NCI-H748 (cell line): ENCODE measurements around the gene BTNL9.
"Not testable (repeated sequence)": the region's sequence is repeated elsewhere in the genome, so short reads cannot be mapped to it uniquely, and the experiment has no call there.

Experiments
- DNase-seq: peaks from one replicate; lab custom pipeline; 2025; ENCODE audit not compliant: unreplicated experiment; lab: John Stamatoyannopoulos, UW

The BTNL9 gene

GRCh38 chr5:181060924-181061323 is 20.9 kb downstream of the BTNL9 start:
- no peak for DNase-seq

- no peak for DNase-seq
Observed at GRCh38 chr5:181061645-181062044, 21.6 kb downstream of the BTNL9 start.

- DNase-seq, result no peak
Observed at GRCh38 chr5:181062631-181063030, 22.6 kb downstream of the BTNL9 start.

DNA sequence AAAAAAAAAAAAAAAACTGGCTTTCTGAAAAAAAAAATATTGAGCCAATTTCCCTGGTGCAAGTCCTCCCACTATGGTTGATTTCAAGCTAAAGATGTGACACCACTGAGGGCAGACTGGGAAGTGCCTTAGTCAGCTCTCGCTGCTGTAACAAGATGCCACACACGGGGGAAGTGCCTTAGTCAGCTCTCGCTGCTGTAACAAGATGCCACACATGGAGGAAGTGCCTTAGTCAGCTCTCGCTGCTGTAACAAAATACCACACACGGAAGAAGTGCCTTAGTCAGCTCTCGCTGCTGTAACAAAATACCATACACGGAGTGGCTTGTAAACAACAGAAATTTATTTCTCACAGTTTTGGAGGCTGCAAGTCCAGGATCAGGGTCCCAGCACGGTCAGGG is 23.4 kb downstream of the BTNL9 start:
- no peak for DNase-seq

GRCh38 chr5:181064987-181065386 is 24.9 kb downstream of the BTNL9 start:
- no peak for DNase-seq

GRCh38 chr5:181069767-181070491 is 29.9 kb downstream of the BTNL9 start:
- peak; percentile 70 for DNase-seq

- no peak for DNase-seq
Observed at GRCh38 chr5:181070523-181070922, 30.5 kb downstream of the BTNL9 start.

DNA sequence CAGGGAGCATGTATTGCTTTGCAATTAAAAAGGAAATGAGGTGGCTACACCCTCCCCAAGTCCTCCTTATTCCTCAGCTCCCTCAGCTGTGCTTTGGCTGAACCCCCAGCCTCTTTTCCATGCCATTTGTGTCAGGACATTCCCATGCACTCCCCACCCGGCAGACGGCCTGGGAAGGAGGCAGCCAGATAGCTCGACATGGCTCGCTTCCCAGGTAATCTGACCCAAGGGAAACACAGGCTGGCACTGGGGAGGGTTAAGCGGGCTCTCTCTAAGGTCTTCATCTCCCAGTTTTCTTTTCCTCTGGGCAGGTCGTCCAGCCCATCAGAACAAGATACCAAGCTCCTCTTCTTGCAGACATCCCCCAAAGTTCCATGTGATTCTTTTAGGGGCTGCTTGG is 31.2 kb downstream of the BTNL9 start:
- no peak for DNase-seq

- no peak for DNase-seq
Observed at GRCh38 chr5:181076920-181077319, 36.9 kb downstream of the BTNL9 start.

GRCh38 chr5:181081989-181082388 is 41.9 kb downstream of the BTNL9 start:
- DNase-seq, result no peak

GRCh38 chr5:181084621-181085195 is 44.6 kb downstream of the BTNL9 start:
- no peak for DNase-seq

GRCh38 chr5:181086026-181086883 is 46.2 kb downstream of the BTNL9 start:
- no peak for DNase-seq

GRCh38 chr5:181086884-181087205 is 46.8 kb downstream of the BTNL9 start:
- no peak for DNase-seq

GRCh38 chr5:181087309-181087708 is 47.2 kb downstream of the BTNL9 start:
- DNase-seq, result no peak

DNA sequence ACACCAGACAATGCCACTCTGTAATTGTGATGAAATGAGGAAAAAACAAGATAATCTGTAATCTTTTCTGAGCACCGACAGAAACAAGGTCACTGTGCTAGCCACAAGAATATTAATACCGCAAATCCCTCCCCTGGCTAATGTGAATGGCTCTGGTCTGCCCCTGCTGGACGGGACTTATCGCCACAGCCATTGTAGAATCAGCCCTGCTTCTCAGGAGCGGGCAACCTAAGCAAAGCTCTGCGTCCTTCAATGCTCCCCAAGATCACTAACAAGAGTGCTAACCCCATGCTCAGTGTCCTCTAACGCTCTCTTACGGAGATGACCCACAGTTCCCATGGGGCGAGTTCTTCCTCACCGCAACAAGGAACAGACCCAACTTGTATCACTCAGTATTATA is 48.2 kb downstream of the BTNL9 start:
- peak; percentile 9 for DNase-seq

- no peak for DNase-seq
Observed at GRCh38 chr5:181092428-181092827, 52.4 kb downstream of the BTNL9 start.

DNA sequence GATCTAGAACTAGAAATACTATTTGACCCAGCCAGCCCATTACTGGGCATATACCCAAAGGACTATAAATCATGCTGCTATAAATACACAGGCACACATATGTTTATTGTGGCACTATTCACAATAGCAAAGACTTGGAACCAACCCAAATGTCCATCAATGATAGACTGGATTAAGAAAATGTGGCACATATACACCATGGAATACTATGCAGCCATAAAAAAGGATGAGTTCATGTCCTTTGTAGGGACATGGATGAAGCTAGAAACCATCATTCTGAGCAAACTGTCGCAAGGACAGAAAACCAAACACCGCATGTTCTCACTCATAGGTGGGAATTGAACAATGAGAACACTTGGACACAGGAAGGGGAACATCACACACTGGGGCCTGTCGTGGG is 55.1 kb downstream of the BTNL9 start:
- not testable (repeated sequence) for DNase-seq

- DNase-seq, result not testable (repeated sequence)
Observed at GRCh38 chr5:181096721-181097382, 56.8 kb downstream of the BTNL9 start.

DNA sequence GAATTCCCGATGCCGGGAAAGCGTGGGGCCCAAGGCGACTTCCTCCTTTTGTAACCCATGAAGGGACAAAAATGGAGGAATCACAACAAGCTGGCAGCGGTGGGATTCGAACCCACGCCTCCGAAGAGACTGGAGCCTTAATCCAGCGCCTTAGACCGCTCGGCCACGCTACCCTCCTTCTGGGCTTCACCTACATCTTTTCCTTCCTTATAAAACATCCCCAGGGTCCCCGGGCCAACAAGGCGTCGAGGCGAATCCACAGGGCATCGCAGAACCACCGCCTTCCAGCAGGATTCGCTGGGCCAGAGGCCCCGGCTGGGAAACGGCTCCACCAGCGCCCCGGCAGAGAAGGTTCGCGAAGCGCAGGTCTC is 57.3 kb downstream of the BTNL9 start:
- not testable (repeated sequence) for DNase-seq

GRCh38 chr5:181097759-181098491 is 57.9 kb downstream of the BTNL9 start:
- DNase-seq, result peak; percentile 14
